Lower lobe of right lung (tissue), 2 donors: Measurements from ENCODE around the gene FIG4. TPM values are rescaled to one million over a fixed set of nuclear protein-coding genes. Genes with fewer than 3 reads are reported as not detected.

Experiments
- ATAC-seq, 2 donors: fragments of 200-7000 bp; cut with Tn5 transposase; one replicate each; pipeline ENCODE4 v1.9.1; 2020 to 2022; ENCODE audit warnings: mild to moderate bottlenecking in 2 of 2, moderate library complexity in 2 of 2
- DNase-seq: peaks from one replicate; pipeline ENCODE4 v3.0.0-alpha.2; 2020
- H3K27ac ChIP-seq: fragments of 200-600 bp; one replicate; pipeline ENCODE4 v1.8.0; 2022
- H3K27me3 ChIP-seq: fragments of 200-600 bp; one replicate; pipeline ENCODE4 v1.8.0; 2022; ENCODE audit warnings: low read depth
- H3K36me3 ChIP-seq: fragments of 200-600 bp; one replicate; pipeline ENCODE4 v1.8.0; 2022; ENCODE audit warnings: mild to moderate bottlenecking
- H3K4me1 ChIP-seq: fragments of 200-600 bp; one replicate; pipeline ENCODE4 v1.8.0; 2022
- H3K4me3 ChIP-seq: fragments of 200-600 bp; one replicate; pipeline ENCODE4 v1.8.0; 2022; ENCODE audit warnings: mild to moderate bottlenecking
- H3K9me3 ChIP-seq: fragments of 200-600 bp; one replicate; pipeline ENCODE4 v1.8.0; 2022
- intact Hi-C: fragments of 100-400 bp; cut with DNase I; formaldehyde crosslinking; loops from one replicate; pipeline ENCODE4 v1.11.0; 2022
- total RNA-seq: library from RNA; stranded (reverse); fragmentation: NEBNext Ultra II Directional; extraction: Animal tissue kit (Norgen Biotek cat#: 25700); gene quantifications from one replicate; pipeline ENCODE4 v1.2.1, GENCODE V29; 2021
- TF ChIP-seq, protein P1 (sequence below): fragments of 200-600 bp; IDR thresholded peaks from one replicate; pipeline ENCODE4 v1.8.0; 2022; ENCODE audit warnings: antibody characterized with exemption, mild to moderate bottlenecking
- donor health status: DM: no; HTN: yes; CAD: no; lungs with severe emphysema.

The FIG4 gene
- total RNA-seq, 1 donor from 2014 or later, result 44.5 TPM

- TF ChIP-seq, protein P1, sequence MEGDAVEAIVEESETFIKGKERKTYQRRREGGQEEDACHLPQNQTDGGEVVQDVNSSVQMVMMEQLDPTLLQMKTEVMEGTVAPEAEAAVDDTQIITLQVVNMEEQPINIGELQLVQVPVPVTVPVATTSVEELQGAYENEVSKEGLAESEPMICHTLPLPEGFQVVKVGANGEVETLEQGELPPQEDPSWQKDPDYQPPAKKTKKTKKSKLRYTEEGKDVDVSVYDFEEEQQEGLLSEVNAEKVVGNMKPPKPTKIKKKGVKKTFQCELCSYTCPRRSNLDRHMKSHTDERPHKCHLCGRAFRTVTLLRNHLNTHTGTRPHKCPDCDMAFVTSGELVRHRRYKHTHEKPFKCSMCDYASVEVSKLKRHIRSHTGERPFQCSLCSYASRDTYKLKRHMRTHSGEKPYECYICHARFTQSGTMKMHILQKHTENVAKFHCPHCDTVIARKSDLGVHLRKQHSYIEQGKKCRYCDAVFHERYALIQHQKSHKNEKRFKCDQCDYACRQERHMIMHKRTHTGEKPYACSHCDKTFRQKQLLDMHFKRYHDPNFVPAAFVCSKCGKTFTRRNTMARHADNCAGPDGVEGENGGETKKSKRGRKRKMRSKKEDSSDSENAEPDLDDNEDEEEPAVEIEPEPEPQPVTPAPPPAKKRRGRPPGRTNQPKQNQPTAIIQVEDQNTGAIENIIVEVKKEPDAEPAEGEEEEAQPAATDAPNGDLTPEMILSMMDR, result no peak
- Histone ChIP-seq H3K9me3 (no peaks in the 10 kb centered on the region), H3K27me3 (no peaks in the 10 kb centered on the region), H3K4me3 (no peak overlapping the region), H3K36me3 (no peaks in the 10 kb centered on the region), H3K27ac (no peak overlapping the region), H3K4me1 (no peaks in the 10 kb centered on the region)
- ATAC-seq (no peak), DNase-seq (no peak)
- intact Hi-C loops, result no loop called here
Measured at GRCh38 chr6:109840796-109841195, 149.7 kb downstream of the FIG4 start.

DNA sequence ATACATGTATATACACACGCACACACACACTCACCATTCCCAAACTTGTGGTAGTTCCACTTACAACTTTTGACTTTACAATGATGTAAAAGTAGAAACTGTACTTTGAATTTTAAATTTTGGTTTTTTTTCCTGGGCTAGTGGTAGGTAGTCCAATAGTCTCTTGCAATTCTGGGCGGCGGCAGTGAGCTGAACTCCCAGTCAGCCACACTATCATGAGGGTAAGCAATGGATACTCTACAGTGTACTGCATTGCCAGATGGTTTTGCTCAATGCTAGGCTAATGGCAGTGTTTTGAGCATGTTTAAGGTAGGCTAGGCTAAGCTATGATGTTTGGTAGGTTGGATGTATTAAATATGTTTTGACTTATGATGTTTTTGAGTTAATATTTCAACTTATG is 150.8 kb downstream of the FIG4 start:
- Histone ChIP-seq H3K27ac (no peak overlapping the region), H3K4me1 (no peaks in the 10 kb centered on the region), H3K9me3 (no peaks in the 10 kb centered on the region), H3K36me3 (no peaks in the 10 kb centered on the region), H3K27me3 (no peaks in the 10 kb centered on the region), H3K4me3 (no peak overlapping the region)
- DNase-seq (no peak), ATAC-seq (no peak)
- intact Hi-C loops, result no loop called here
- TF ChIP-seq, protein P1, result no peak

DNA sequence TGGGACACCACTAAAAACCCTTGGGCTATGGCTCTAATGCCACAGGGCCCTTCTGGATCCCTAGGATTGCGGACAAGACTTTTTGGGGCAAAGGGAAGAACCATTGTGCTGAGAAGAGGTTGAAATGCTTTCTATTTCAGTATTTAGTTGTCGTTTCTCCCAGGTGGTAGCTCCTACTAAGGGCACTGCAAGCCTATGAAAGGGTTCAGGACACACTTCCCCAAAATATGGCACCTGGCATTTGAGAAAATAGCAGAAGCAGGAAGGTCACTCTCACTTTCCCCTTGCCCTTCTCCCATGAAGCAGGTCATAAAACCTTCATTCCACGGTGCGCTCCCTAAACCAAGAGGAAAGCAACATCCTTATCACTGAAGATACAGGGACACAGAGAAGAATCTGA is 161.6 kb downstream of the FIG4 start:
- no peak for ATAC-seq
- intact Hi-C loops, result no loop called here
- no peak for DNase-seq
- H3K27ac ChIP-seq, result no peak overlapping the region
- no peaks in the 10 kb centered on the region for H3K36me3 ChIP-seq
- no peak overlapping the region for H3K4me3 ChIP-seq
- TF ChIP-seq, protein P1, result no peak
- no peaks in the 10 kb centered on the region for H3K27me3 ChIP-seq
- H3K9me3 ChIP-seq, result no peaks in the 10 kb centered on the region
- H3K4me1 ChIP-seq, result no peaks in the 10 kb centered on the region

DNA sequence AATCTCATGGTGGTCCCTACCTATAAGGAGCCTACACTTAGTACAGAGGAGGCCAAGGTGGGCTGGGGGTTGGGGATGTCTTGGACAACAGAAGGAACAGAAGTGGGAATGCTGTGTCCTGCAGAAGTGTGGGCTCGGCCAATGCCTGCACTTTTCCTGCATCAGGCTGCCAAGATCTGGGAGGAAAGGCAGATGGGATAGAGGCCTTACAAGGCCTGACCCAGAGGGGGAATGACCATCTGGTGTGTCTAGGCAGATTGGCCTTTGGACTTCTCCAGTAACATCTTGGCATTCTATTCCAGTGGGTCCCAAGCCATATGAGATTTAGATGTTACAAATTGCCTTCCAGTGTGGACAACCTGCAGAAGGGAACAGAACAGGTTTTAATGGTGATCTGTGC is 162.3 kb downstream of the FIG4 start:
- Histone ChIP-seq H3K27ac (no peak overlapping the region), H3K27me3 (no peaks in the 10 kb centered on the region), H3K9me3 (no peaks in the 10 kb centered on the region), H3K4me3 (no peak overlapping the region), H3K4me1 (no peaks in the 10 kb centered on the region), H3K36me3 (no peaks in the 10 kb centered on the region)
- intact Hi-C loops, result no loop called here
- TF ChIP-seq, protein P1, result no peak
- ATAC-seq (no peak), DNase-seq (no peak)

GRCh38 chr6:109853951-109854350 is 162.9 kb downstream of the FIG4 start:
- ATAC-seq (no peak), DNase-seq (no peak)
- no peaks in the 10 kb centered on the region for H3K36me3 ChIP-seq
- no peak overlapping the region for H3K27ac ChIP-seq
- intact Hi-C loops, result no loop called here
- H3K4me3 ChIP-seq, result no peak overlapping the region
- TF ChIP-seq, protein P1, result no peak
- H3K27me3 ChIP-seq, result no peaks in the 10 kb centered on the region
- H3K4me1 ChIP-seq, result no peaks in the 10 kb centered on the region
- no peaks in the 10 kb centered on the region for H3K9me3 ChIP-seq
